CD4-positive, alpha-beta T cell treated with Interleukin-4 for 1 hour (primary cell): Measurements from ENCODE around the gene ENAH.

ENCODE experiments used
- DNase-seq, 2 donors: peaks; one replicate each; pipeline ENCODE4 v3.0.0-alpha.2; 2020 to 2022

The ENAH gene

GRCh38 chr1:225468270-225469020 lies 184.5 kb downstream of the ENAH start:
- DNase-seq, result peak in 1 of 2 donors; percentile 29

- peak; percentile 87 to 88 for DNase-seq
These were observed 185.5 kb downstream of the ENAH start for GRCh38 chr1:225467193-225468020.

- no peak for DNase-seq
These were observed 186.1 kb downstream of the ENAH start for GRCh38 chr1:225466848-225467192.

GRCh38 chr1:225465793-225466517 lies 187.0 kb downstream of the ENAH start:
- DNase-seq, result no peak

GRCh38 chr1:225464851-225465792 lies 187.8 kb downstream of the ENAH start:
- DNase-seq, result no peak

- DNase-seq, result no peak
These were observed 190.0 kb downstream of the ENAH start for GRCh38 chr1:225462714-225463574.

- DNase-seq, result no peak
These were observed 190.6 kb downstream of the ENAH start for GRCh38 chr1:225462429-225462713.

GRCh38 chr1:225461533-225462428 lies 191.1 kb downstream of the ENAH start:
- DNase-seq, result no peak

- peak; percentile 68 to 79 for DNase-seq
These were observed 192.0 kb downstream of the ENAH start for GRCh38 chr1:225460737-225461532.

- peak; percentile 42 to 46 for DNase-seq
These were observed 192.7 kb downstream of the ENAH start for GRCh38 chr1:225460021-225460736.

GRCh38 chr1:225458222-225458631 lies 194.7 kb downstream of the ENAH start:
- no peak for DNase-seq

- peak; percentile 63 to 76 for DNase-seq
These were observed 198.2 kb downstream of the ENAH start for GRCh38 chr1:225454733-225455132.

- DNase-seq, result no peak
These were observed 198.9 kb downstream of the ENAH start for GRCh38 chr1:225453797-225454648.

GRCh38 chr1:225451840-225452515 lies 200.9 kb downstream of the ENAH start:
- no peak for DNase-seq

- no peak for DNase-seq
These were observed 201.6 kb downstream of the ENAH start for GRCh38 chr1:225451340-225451739.

GRCh38 chr1:225450491-225451191 lies 202.3 kb downstream of the ENAH start:
- peak in 1 of 2 donors; percentile 56 for DNase-seq

- DNase-seq, result no peak
These were observed 203.1 kb downstream of the ENAH start for GRCh38 chr1:225449774-225450173.
